Hematopoietic multipotent progenitor cell treated with erythropoietin and hydrocortisone succinate and interleukin-3 and kit ligand, for 4 days (in vitro differentiated cells): ENCODE data around the gene SRSF8.
"Not testable (repeated sequence)": the region's sequence is repeated elsewhere in the genome, so short reads cannot be mapped to it uniquely, and the experiment has no call there.

Experiments used
- DNase-seq: peaks from one replicate; pipeline ENCODE4 v3.0.0-alpha.2; 2015

SRSF8 gene, protein sequence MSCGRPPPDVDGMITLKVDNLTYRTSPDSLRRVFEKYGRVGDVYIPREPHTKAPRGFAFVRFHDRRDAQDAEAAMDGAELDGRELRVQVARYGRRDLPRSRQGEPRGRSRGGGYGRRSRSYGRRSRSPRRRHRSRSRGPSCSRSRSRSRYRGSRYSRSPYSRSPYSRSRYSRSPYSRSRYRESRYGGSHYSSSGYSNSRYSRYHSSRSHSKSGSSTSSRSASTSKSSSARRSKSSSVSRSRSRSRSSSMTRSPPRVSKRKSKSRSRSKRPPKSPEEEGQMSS

GRCh38 chr11:95066716-95067038, at the start of gene SRSF8:
TSS of gene SRSF8 (plus strand) at chr11:95066919. CDS start at chr11:95067227, 308 bp downstream.
- DNase-seq = no peak

DNA sequence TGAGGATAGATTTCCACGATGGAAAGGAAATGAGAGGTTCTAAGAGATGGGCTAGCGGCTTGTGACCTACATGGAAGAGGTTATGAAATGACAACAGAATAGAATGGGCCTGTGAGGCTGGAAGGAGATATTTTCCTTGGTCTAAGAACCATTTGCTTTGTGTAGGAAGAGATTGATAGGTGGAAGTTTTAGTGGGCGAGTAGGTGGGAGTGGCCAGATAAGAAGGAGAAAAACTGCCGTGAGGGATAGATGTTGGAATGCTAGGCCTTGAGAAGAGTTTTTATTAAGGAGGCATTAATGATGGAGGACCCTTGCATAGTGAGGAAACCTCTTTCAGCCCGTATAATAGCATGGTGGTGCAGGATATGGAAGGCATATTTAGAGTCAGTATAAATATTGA, 45.3 kb upstream of the SRSF8 start:
- DNase-seq = not testable (repeated sequence)

DNA sequence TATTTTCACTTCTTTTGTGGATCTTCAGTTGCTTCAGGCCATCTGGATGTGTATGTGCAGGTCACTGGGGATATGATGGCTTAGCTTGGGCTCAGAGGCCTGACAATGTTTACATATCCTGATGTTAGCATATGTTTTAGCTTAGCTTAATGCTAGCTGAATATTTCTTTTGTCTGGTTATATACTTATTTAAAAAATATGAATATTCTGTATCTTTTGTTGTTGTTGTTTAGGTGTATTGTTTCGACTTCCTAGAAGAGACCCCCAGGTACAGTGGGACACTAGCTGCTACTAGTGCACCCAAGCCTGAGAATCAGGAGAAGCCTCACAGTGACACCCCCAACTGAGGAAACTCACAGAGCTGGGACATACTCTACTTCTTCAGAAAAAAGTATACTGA, 41.8 kb upstream of the SRSF8 start, which contains the start of gene KDM4E:
TSS of gene KDM4E (plus strand) at position 301 of the 400 bp plus-strand sequence. CDS start 300 bp downstream, outside the sequence.
- no peak for DNase-seq

GRCh38 chr11:95025594-95025993, 41.1 kb upstream of the SRSF8 start:
- DNase-seq = not testable (repeated sequence)

DNA sequence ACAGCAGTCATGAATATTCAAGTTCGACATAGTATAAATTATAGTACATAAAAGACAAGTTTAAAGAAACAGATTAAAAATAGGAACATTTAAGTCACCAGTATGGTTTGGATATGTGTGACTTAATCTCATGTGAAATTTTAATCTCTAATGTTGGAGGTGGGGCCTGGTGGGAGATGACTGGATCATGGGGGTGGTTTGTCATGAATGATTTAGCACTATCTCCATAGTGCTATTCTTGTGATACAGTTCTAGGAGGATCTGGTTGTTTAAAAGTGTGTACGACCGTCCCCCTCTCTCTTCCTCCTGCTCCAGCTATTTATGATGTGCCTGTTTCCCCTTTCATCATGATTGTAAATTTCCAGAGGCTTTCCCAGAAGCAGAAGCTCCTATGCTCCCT, 38.4 kb upstream of the SRSF8 start:
- DNase-seq = no peak

DNA sequence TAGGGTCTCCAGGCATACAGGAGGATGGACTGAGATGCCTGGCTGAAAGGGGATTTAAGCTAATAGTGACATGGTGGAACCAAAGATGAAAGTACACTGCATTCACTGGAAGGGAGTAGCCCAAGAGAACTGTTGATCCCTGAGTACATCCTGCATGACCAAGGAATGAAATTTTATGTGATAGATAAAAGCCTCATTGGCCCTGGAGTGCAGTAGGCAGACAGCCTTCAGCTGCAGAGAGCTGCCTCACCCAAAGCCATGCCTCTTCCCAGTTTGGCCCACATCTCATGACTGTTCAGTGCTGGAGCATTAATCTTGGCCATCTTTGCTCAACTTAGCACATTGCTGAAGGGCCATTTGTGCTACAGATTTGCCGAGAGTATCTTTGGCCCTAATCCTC, 33.7 kb upstream of the SRSF8 start:
- no peak for DNase-seq

DNA sequence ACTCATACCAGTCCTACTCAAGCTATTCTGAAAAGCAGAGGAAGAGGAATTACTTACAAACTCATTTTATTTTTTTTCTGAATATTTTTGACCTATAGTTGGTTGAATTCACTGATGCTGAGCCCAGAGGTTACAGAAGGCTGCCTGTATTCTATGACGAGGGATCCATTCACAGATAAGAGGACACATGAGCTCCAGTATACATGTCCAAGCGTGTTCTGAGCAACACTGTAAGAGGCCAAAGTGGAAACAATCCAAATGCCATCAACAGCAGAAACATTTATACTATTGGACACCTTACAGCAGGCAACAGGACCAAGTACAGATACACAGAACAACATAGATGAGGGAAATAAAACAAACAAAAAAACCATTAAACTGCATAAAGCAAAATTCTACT, 31.4 kb upstream of the SRSF8 start:
- DNase-seq = no peak

DNA sequence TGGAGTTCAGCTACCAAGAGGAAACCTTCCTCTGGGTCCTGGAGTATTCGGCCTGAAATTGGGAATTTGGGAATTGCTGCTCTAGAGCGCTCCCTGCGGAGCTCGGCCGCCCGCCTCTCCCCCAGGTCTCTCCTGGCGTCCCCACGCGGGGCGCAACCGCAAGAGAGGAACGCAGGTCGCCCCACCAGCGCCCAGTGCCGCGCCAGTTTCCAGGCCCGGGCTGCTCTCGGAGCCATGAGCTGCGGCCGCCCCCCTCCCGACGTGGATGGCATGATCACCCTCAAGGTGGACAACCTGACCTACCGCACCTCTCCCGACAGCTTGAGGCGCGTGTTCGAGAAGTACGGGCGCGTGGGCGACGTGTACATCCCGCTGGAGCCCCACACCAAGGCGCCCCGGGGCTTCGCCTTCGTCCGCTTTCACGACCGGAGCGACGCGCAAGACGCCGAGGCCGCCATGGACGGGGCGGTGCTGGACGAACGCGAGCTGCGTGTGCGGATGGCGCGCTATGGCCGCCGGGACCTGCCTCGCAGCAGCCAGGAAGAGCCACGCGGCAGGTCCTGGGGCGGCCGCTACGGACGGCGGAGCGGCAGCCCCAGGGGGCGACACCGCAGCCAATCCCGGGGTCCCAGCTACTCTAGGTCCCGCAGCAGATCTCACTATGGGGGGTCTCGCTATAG, 29.2 kb upstream of the SRSF8 start:
- DNase-seq = peak; percentile 29

- no peak for DNase-seq
Measured at GRCh38 chr11:95042239-95042638, 24.5 kb upstream of the SRSF8 start.

DNA sequence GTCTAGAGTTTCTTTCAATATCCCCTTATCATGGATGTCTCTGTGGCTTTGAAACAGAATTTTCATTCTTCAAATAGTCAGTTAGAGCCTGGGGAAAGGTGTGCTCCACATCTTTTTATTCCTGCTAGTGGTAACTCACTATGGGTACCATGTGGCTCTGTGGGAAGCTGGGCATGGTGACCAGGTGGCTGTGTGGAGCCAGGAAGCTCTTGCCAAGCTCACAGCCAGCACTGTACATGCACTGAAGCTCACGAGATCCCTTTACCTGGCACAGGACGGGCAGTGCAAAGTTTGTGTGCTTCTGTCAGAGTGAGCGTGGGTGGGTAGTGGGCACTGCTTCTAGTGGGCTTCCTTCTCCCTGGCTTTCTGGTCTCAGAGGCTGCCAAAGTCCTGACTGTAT, 23.8 kb upstream of the SRSF8 start:
- DNase-seq = no peak

GRCh38 chr11:95044010-95044409, 22.7 kb upstream of the SRSF8 start:
- no peak for DNase-seq

DNA sequence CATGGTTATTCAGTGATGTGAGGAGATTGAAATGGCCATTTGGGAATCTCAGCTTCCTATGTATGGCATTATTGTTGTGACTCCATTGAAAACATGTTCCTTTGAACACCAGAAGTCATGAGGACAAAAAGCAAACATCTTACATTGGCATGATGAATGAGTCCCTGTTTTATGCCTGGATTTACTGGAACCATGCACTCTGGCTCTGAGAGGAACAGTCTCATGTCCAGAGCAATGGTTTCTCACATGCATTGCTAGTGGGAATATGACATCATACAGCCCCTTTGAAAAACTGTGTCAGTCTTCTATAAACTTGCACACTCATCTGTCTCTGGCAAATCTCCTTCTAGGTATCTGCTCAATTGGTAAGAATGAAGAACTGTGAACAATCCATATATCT, 20.9 kb upstream of the SRSF8 start:
- no peak for DNase-seq

DNA sequence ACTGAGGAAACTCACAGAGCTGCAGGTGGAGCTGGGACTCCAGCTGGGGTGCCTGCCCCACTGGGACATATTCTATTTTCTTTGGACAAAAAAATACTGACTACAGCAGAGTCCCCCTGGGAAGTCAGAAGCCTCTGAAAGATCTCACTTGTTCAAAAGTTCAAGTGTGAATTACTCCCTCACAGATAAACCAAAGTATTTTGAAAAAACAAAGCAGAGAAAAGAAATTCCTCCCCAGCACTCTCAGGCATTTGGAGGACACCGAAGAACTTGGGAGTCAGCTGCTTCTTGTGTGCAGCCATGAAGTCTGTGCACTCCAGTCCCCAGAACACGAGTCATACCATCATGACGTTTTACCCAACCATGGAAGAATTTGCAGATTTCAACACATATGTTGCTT, 17.6 kb upstream of the SRSF8 start, which contains the start of gene KDM4F:
TSS of gene KDM4F (plus strand) at position 301 of the 400 bp plus-strand sequence.
- not testable (repeated sequence) for DNase-seq

DNA sequence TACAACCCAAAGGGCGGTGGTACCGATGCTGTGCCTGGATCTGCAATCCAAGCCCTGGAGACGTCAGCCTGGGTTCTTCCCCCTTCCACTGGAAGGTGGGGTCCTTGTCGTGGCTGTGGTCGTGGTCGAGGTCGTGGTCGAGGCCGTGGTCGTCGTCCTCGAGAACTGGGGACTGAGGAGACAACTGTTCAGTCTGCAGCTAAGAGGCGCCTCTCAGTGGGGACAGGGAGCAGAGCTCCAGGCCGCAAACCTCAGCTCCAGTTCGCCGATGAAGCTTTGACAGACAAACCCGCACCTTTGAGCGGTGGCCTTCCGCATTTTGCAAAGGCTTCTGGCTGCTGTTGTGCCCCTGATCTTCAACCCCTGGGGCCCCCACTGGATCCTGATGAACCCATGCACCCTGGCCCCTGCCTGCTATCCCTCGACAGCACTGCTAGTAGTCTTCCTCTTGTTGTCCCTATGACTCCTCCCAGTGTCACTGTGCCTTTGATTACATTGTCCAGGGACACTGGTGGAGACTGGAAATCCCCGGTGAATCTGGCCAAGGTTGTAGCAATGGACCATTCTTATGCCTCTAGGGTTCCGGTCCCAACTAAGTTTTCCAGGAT, 16.0 kb upstream of the SRSF8 start:
- DNase-seq = peak; percentile 15

DNA sequence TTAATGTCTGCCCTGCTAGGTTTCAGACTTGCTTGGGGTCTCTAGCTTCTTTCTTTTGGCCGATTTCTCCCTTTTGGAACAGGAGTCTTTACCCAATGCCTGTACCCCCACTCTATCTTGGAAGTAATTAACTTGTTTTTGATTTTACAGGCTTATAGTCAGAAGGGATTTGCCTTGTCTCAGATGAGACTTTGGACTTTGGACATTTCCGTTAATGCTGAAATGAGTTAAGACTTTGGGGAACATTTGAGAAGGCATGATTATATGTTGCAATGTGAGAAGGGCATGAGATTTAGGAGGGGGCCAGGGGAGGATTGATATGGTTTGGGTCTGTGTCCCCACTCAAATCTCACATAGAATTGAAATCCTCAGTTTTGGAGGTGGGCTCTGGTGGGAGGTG, 12.4 kb upstream of the SRSF8 start:
- DNase-seq = no peak

DNA sequence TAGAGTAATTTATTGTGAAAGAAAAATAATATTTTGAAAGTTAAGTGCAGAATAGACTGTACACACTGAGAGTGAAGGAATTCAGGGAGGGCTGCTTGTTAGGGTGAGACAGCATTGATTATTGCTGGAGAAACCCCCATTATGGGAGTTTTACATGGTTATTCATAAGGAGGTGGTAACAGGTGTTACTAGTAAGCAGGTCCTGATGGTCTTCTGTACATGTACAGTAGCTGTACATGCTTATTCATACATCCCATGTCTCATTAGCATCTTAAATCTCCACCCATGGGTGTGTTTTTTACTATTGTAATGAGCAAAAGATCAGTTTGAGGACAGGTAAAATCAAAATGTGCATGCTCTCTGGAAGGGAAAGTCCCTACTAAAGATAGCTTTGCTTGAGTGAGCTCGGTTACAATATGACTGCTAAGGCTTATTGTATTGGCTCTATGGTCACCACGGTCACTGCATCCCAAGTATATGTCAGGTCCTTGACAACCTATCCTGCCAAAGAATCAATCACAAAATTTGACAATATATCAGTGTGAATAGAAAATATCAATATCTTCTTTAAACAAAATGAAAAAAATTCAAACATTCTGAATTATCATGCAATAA, 11.3 kb upstream of the SRSF8 start:
- no peak for DNase-seq

- no peak for DNase-seq
Measured at GRCh38 chr11:95057959-95058358, 8.8 kb upstream of the SRSF8 start.

DNA sequence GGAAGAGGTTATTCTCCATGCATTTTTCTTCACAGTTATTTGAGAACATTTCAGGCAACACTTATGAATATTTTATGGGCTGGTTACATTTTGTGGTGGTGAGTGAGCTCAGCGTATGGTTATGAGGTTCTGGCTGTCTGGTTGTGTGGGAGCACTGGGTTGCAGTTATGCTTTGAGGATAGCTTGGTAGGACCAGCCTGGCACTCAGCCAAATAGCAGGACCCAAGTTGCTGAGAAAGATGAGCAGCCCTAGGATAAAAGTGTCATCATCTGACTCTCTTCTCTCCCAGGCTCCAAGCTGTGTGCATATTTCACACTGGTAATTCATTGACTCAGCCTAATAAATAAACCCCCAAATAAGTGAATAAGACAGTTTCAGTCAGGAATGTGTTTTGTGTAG, 8.1 kb upstream of the SRSF8 start:
- DNase-seq = no peak

- no peak for DNase-seq
Measured at GRCh38 chr11:95059046-95059445, 7.7 kb upstream of the SRSF8 start.

GRCh38 chr11:95065336-95065735, 1.4 kb upstream of the SRSF8 start:
- no peak for DNase-seq

DNA sequence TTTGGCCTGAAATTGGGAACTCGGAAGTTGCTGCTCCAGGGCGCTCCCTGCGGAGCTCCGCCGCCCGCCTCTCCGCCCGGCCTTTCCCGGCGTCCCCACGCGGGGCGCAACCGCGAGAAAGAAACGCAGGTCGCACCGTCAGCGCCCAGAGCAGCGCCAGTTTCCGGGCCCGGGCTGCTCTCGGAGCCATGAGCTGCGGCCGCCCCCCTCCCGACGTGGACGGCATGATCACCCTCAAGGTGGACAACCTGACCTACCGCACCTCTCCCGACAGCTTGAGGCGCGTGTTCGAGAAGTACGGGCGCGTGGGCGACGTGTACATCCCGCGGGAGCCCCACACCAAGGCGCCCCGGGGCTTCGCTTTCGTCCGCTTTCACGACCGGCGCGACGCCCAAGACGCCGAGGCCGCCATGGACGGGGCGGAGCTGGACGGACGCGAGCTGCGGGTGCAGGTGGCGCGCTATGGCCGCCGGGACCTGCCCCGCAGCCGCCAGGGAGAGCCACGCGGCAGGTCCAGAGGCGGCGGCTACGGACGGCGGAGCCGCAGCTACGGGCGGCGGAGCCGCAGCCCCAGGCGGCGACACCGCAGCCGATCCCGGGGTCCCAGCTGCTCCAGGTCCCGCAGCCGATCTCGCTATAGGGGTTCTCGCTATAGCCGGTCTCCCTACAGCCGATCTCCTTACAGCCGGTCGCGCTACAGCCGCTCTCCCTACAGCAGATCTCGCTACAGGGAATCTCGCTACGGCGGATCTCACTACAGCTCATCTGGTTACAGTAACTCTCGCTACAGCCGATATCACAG, 521 bp downstream of the SRSF8 start:
- peak; percentile 89 for DNase-seq

- DNase-seq = no peak
Measured at GRCh38 chr11:95067841-95068219, 1.1 kb downstream of the SRSF8 start.

DNA sequence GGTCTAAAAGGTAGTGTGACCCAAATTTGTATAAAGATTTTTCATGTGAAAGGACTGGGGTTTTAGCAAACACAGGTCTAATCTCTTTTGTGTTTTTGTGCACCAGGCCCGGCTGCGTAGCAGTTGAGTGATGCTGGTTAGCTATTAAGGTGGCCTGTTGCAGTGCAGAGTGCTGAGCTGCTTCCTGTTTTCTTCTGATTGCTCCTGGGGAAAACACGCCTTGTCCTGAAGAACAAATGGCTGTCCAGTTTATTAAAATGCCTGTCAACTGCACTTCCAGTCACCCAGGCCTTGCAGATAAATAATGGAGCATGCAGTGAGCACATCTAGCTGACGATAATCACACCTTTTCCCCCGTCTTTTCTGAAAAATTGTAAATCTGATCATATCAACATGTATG, 1.8 kb downstream of the SRSF8 start:
- peak; percentile 98 for DNase-seq
